ENCODE measurements around the gene DGKD.

DGKD gene

DNA sequence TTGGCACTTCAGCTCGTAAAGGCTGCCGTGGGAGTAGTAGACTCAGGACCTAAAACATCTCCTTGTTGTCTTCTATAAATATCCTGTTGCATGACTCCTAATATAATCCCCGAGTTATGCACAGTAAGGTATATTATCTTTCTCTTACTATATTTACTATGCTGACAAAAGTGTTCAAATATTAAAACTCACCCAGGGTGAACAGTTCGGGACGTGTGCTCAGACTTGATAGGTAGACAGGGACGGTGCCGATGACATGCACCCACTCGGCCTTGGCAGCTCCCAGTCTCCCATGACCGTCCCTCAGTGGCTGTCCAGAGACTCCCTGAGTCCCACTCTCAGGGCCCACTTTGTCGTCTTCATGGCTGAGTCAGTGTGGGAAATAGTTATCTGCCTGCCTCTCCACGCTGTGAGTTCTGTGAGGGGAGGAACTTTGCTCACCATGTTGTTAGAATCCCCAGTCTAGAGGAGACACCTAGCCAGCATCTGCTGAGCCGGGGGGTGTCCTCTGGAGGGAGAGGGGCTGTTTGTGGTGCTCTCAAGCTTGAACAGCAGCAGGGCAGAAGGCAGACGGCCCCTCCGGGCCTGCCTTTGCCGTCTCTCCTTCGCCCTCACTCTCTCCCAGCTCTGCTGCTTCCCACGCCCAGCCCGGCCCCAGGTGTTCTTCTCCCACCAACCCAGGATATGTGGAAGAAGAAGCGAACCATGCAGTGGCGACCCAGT, 75.0 kb downstream of the DGKD start:
- H3K9ac ChIP-seq (ENCODE audit: low read length in 5 of 5): peak overlapping the region in 1 of 5 donors; percentile 28
- H3K27ac ChIP-seq (ENCODE audit: low read depth, low read length): no peak overlapping the region
- H3K9me3 ChIP-seq (ENCODE audit: control insufficient read depth in 5 of 5, low read length in 5 of 5): peaks cover 0 to 5% (median 3%) of the 10 kb centered on the region in 5 donors
- H3K36me3 ChIP-seq (ENCODE audit: control insufficient read depth in 5 of 5, insufficient read depth in 5 of 5, low read length in 5 of 5): peaks cover 0 to 3% (median 0%) of the 10 kb centered on the region in 5 donors
- H3K4me1 ChIP-seq (ENCODE audit: control insufficient read depth in 5 of 5, insufficient read depth in 5 of 5, low read length in 5 of 5): peaks cover 5 to 18% (median 13%) of the 10 kb centered on the region in 5 donors
- no peak overlapping the region for H3K4me3 ChIP-seq (ENCODE audit: low read depth in 1 of 5, low read length in 5 of 5)
- no peaks in the 10 kb centered on the region for H3K27me3 ChIP-seq (ENCODE audit: control insufficient read depth in 5 of 5, insufficient read depth in 4 of 5, low read length in 5 of 5)

DNA sequence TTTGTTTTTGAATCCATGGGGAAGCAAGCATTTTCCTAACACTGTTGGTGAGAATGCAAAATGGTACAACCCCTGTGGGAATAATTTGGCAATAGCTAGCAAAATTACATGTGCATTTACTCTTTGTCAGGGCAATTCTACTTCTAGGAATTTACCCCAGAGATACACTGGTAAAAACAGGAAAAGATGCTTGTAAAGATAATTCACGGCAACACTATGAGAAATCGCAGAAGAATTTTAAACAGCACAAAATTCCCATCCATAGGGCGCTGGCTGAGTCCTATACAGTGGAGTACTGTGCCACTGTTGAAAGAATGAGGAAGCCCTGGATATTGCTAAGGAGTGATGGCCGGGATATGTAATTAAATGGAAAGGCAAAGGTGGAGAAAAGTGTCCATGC, 75.8 kb downstream of the DGKD start:
- H3K27me3 ChIP-seq (ENCODE audit: control insufficient read depth in 5 of 5, insufficient read depth in 4 of 5, low read length in 5 of 5): no peaks in the 10 kb centered on the region
- H3K9me3 ChIP-seq (ENCODE audit: control insufficient read depth in 5 of 5, low read length in 5 of 5): peaks cover 0 to 5% (median 3%) of the 10 kb centered on the region in 5 donors
- H3K9ac ChIP-seq (ENCODE audit: low read length in 5 of 5): no peak overlapping the region
- no peak overlapping the region for H3K27ac ChIP-seq (ENCODE audit: low read depth, low read length)
- H3K4me3 ChIP-seq (ENCODE audit: low read depth in 1 of 5, low read length in 5 of 5): no peak overlapping the region
- H3K4me1 ChIP-seq (ENCODE audit: control insufficient read depth in 5 of 5, insufficient read depth in 5 of 5, low read length in 5 of 5): peaks cover 5 to 14% (median 12%) of the 10 kb centered on the region in 5 donors
- H3K36me3 ChIP-seq (ENCODE audit: control insufficient read depth in 5 of 5, insufficient read depth in 5 of 5, low read length in 5 of 5): peaks cover 0 to 5% (median 3%) of the 10 kb centered on the region in 5 donors

DNA sequence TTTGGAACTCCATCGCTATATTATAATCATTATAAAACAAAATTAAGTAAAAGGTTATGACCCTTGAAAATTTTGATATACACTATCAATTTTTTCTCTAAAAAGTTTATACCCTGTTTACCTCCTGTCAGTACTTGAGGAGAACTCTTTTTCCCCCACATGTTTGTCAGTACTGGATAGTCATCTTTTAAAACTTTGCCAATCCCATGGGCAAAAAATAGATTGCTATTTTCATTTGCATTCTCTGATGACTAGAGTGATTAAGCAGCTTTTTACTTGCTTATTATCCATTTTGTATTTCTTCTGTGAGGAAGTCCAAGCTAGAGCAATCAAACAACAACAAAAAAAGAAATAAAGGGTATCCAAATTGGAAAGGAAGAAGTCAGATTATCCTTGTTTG, 76.4 kb downstream of the DGKD start:
- Histone ChIP-seq H3K27ac (ENCODE audit: low read depth, low read length) (no peak overlapping the region), H3K9ac (ENCODE audit: low read length in 5 of 5) (no peak overlapping the region), H3K4me3 (ENCODE audit: low read depth in 1 of 5, low read length in 5 of 5) (no peak overlapping the region), H3K27me3 (ENCODE audit: control insufficient read depth in 5 of 5, insufficient read depth in 4 of 5, low read length in 5 of 5) (no peaks in the 10 kb centered on the region), H3K36me3 (ENCODE audit: control insufficient read depth in 5 of 5, insufficient read depth in 5 of 5, low read length in 5 of 5) (peaks cover 0 to 11% (median 6%) of the 10 kb centered on the region in 5 donors), H3K4me1 (ENCODE audit: control insufficient read depth in 5 of 5, insufficient read depth in 5 of 5, low read length in 5 of 5) (peaks cover 5 to 16% (median 12%) of the 10 kb centered on the region in 5 donors), H3K9me3 (ENCODE audit: control insufficient read depth in 5 of 5, low read length in 5 of 5) (peaks cover 0 to 5% (median 3%) of the 10 kb centered on the region in 5 donors)

DNA sequence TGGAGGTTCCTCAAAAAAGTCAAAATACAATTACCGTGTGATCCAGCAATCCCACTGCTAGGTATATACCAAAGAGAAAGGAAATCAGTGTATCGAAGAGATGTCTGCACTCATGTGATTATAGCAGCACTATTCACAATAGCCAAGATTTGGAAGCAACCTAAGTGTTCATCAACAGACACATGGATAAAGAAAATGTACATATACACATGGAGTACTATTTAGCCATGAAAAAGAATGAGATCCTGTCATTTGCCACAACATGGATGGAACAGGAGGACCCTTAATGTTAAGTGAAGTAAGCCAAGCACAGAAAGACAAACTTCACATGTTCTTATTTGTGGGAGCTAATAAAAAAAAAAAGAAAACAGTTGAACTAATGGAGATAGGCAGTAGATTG, 78.7 kb downstream of the DGKD start:
- Histone ChIP-seq H3K27me3 (ENCODE audit: control insufficient read depth in 5 of 5, insufficient read depth in 4 of 5, low read length in 5 of 5) (no peaks in the 10 kb centered on the region), H3K4me3 (ENCODE audit: low read depth in 1 of 5, low read length in 5 of 5) (no peak overlapping the region), H3K27ac (ENCODE audit: low read depth, low read length) (no peak overlapping the region)

DNA sequence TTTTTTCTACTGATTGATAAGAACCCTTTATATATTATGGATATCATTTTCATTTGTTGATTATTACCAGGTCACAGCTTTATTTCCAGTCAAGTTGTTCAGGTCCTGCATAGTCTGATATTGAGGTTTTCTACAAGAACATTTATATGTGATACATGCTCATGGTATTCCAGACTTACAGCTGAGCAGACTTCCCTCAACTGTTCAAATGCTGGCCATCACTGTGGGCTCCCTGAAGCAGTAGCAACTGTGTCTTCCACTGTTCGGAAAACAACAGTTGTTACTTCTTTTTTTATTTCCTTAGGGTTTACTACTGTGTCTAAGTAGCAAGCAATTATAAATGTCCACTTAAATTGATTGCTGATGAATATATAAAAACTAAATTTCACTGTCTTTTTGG, 79.5 kb downstream of the DGKD start:
- Histone ChIP-seq H3K4me3 (ENCODE audit: low read depth in 1 of 5, low read length in 5 of 5) (no peak overlapping the region), H3K36me3 (ENCODE audit: control insufficient read depth in 5 of 5, insufficient read depth in 5 of 5, low read length in 5 of 5) (peaks cover 0 to 42% (median 34%) of the 10 kb centered on the region in 5 donors), H3K9ac (ENCODE audit: low read length in 5 of 5) (no peak overlapping the region), H3K27me3 (ENCODE audit: control insufficient read depth in 5 of 5, insufficient read depth in 4 of 5, low read length in 5 of 5) (no peaks in the 10 kb centered on the region), H3K4me1 (ENCODE audit: control insufficient read depth in 5 of 5, insufficient read depth in 5 of 5, low read length in 5 of 5) (peaks cover 6 to 16% (median 12%) of the 10 kb centered on the region in 5 donors), H3K9me3 (ENCODE audit: control insufficient read depth in 5 of 5, low read length in 5 of 5) (no peaks in the 10 kb centered on the region), H3K27ac (ENCODE audit: low read depth, low read length) (no peak overlapping the region)

More for the DNA sequence above, 78.7 kb downstream of the DGKD start:
- peaks cover 0 to 35% (median 28%) of the 10 kb centered on the region in 5 donors for H3K36me3 ChIP-seq (ENCODE audit: control insufficient read depth in 5 of 5, insufficient read depth in 5 of 5, low read length in 5 of 5)
- no peak overlapping the region for H3K9ac ChIP-seq (ENCODE audit: low read length in 5 of 5)
- H3K9me3 ChIP-seq (ENCODE audit: control insufficient read depth in 5 of 5, low read length in 5 of 5): no peaks in the 10 kb centered on the region
- H3K4me1 ChIP-seq (ENCODE audit: control insufficient read depth in 5 of 5, insufficient read depth in 5 of 5, low read length in 5 of 5): peaks cover 6 to 16% (median 12%) of the 10 kb centered on the region in 5 donors

DNA sequence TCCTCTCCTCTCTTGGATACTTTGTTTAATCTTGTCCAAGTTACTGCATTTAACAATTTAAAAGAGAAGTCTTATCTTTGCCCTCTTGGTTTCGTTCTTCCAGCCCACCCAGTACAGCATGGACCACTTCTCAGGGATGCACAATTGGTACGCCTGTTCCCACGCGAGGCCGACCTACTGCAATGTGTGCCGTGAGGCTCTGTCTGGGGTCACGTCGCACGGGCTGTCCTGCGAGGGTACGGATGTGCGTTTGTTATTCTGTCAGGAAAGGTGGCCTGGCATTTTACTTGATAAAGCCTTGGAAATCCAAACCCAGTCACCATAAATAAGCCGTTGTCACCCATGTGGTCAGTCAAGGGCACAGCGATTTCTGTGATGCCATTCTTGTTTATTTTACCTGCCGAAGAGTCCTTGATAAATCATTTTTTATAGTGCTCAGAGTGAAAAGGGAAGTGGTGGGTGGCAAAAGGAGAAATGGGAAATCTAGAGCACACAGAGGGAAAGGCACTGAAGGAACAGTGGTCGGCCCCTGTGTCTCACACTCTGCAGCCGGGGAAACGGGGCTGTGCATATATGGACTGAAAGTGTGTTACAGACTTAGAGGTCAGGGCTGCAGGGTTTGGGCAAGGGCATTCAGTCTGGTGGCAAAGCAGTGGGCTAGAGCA, 80.5 kb downstream of the DGKD start:
- Histone ChIP-seq H3K27ac (ENCODE audit: low read depth, low read length) (no peak overlapping the region), H3K4me3 (ENCODE audit: low read depth in 1 of 5, low read length in 5 of 5) (no peak overlapping the region), H3K27me3 (ENCODE audit: control insufficient read depth in 5 of 5, insufficient read depth in 4 of 5, low read length in 5 of 5) (no peaks in the 10 kb centered on the region), H3K36me3 (ENCODE audit: control insufficient read depth in 5 of 5, insufficient read depth in 5 of 5, low read length in 5 of 5) (peaks cover 0 to 48% (median 39%) of the 10 kb centered on the region in 5 donors), H3K4me1 (ENCODE audit: control insufficient read depth in 5 of 5, insufficient read depth in 5 of 5, low read length in 5 of 5) (peaks cover 4 to 13% (median 7%) of the 10 kb centered on the region in 5 donors), H3K9me3 (ENCODE audit: control insufficient read depth in 5 of 5, low read length in 5 of 5) (no peaks in the 10 kb centered on the region), H3K9ac (ENCODE audit: low read length in 5 of 5) (no peak overlapping the region)

DNA sequence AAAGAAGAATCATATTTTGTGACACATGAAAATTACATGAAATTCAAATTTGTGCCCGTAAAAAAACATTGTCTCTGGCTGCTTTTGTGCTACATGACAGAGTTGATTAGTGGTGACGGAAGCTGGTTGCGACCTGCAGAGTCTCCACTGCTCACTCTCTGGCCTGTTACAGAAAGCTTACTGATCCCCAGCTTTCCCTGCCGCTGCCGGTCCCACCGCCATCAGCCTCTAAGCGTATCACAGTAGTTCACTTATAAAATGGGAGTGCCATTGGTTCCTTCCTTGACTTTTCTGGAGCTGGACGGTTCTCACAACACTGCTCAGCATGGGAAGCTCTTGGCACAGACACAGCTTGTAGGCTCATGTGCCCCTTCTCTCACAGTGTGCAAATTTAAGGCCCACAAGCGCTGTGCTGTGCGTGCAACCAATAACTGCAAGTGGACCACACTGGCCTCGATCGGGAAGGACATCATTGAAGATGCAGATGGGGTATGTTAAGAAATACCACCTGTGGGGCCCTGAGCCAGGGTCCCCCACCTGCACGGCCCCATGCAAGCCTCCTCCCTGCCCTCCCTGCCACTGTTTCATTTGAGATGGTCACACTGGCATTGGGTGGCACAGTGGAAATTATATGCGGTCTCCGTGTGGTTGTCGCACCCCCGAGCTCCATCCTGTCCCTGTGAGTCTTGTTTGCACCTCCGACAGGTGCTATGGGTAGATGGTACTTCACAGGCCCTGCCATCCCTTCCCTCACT, 81.3 kb downstream of the DGKD start:
- no peak overlapping the region for H3K27ac ChIP-seq (ENCODE audit: low read depth, low read length)

DNA sequence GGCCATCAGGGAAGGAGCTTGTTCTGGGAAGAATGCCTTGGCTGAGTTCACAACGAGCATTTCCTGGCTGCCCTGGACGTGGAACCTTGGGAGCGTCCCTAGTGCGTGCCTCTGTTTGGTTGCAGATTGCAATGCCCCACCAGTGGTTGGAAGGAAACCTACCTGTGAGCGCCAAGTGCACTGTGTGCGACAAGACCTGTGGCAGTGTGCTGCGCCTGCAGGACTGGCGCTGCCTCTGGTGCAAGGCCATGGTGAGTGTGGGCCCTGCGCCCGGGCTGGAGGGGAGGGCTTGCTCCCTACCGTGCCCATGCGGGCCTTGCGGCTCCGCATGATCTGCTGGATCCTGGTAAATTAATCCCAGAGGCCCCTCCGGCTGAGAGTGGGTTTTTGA, 81.9 kb downstream of the DGKD start:
- no peak overlapping the region for H3K9ac ChIP-seq (ENCODE audit: low read length in 5 of 5)
- H3K9me3 ChIP-seq (ENCODE audit: control insufficient read depth in 5 of 5, low read length in 5 of 5): no peaks in the 10 kb centered on the region
- no peak overlapping the region for H3K27ac ChIP-seq (ENCODE audit: low read depth, low read length)
- no peak overlapping the region for H3K4me3 ChIP-seq (ENCODE audit: low read depth in 1 of 5, low read length in 5 of 5)
- H3K4me1 ChIP-seq (ENCODE audit: control insufficient read depth in 5 of 5, insufficient read depth in 5 of 5, low read length in 5 of 5): peaks cover 0 to 6% (median 1%) of the 10 kb centered on the region in 5 donors
- H3K27me3 ChIP-seq (ENCODE audit: control insufficient read depth in 5 of 5, insufficient read depth in 4 of 5, low read length in 5 of 5): no peaks in the 10 kb centered on the region
- peaks cover 0 to 62% (median 45%) of the 10 kb centered on the region in 5 donors for H3K36me3 ChIP-seq (ENCODE audit: control insufficient read depth in 5 of 5, insufficient read depth in 5 of 5, low read length in 5 of 5)

More for the DNA sequence above, 81.3 kb downstream of the DGKD start:
- Histone ChIP-seq H3K4me1 (ENCODE audit: control insufficient read depth in 5 of 5, insufficient read depth in 5 of 5, low read length in 5 of 5) (peaks cover 0 to 6% (median 1%) of the 10 kb centered on the region in 5 donors), H3K27me3 (ENCODE audit: control insufficient read depth in 5 of 5, insufficient read depth in 4 of 5, low read length in 5 of 5) (no peaks in the 10 kb centered on the region), H3K4me3 (ENCODE audit: low read depth in 1 of 5, low read length in 5 of 5) (no peak overlapping the region), H3K9me3 (ENCODE audit: control insufficient read depth in 5 of 5, low read length in 5 of 5) (no peaks in the 10 kb centered on the region), H3K36me3 (ENCODE audit: control insufficient read depth in 5 of 5, insufficient read depth in 5 of 5, low read length in 5 of 5) (peaks cover 0 to 56% (median 45%) of the 10 kb centered on the region in 5 donors), H3K9ac (ENCODE audit: low read length in 5 of 5) (no peak overlapping the region)

DNA sequence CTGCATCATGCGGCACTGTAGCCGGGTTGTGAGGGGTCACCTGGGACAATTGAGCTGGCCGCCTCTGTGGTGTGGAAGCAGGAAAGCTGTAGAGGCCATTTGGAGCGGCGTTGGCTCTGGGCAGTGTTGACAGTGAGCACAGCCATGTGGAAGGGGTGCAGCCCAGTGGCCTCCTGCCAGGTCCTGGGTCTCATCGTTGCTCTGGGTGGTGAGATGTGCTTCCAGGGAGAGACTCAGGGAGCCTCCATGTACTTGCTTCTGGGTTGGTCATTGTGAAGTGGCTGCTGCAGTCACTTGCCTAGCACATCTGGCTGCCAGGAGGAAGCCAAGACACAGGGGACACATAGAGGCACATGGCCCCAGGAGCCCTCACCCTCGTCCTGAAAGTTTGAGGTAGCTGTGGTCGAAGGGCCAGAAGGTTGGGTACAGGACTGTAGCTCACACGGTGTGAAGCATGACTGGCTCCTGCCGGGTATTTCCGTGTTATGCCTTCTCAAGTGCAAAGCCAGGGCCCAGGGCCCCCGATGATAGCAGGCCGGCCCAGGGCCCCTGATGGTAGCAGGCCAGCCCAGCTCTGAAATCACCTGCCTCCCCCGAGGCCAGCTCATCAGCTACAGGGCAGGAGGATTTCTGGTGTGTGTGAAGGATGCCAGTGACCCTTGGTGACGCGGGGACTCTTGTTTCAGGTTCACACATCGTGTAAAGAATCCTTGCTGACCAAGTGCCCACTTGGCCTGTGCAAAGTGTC, 82.6 kb downstream of the DGKD start:
- H3K9ac ChIP-seq (ENCODE audit: low read length in 5 of 5): no peak overlapping the region
- H3K9me3 ChIP-seq (ENCODE audit: control insufficient read depth in 5 of 5, low read length in 5 of 5): no peaks in the 10 kb centered on the region
- peaks cover 0 to 6% (median 1%) of the 10 kb centered on the region in 5 donors for H3K4me1 ChIP-seq (ENCODE audit: control insufficient read depth in 5 of 5, insufficient read depth in 5 of 5, low read length in 5 of 5)
- H3K27me3 ChIP-seq (ENCODE audit: control insufficient read depth in 5 of 5, insufficient read depth in 4 of 5, low read length in 5 of 5): no peaks in the 10 kb centered on the region
- no peak overlapping the region for H3K27ac ChIP-seq (ENCODE audit: low read depth, low read length)
- H3K36me3 ChIP-seq (ENCODE audit: control insufficient read depth in 5 of 5, insufficient read depth in 5 of 5, low read length in 5 of 5): peaks cover 0 to 69% (median 47%) of the 10 kb centered on the region in 5 donors
- H3K4me3 ChIP-seq (ENCODE audit: low read depth in 1 of 5, low read length in 5 of 5): no peak overlapping the region

Measured in subcutaneous abdominal adipose tissue (tissue), 5 donors.